ENCODE measurements around the gene APOBEC3H. TPM values are rescaled to one million over a fixed set of nuclear protein-coding genes. Genes with fewer than 3 reads are reported as not detected.

Gene APOBEC3H
- polyA plus RNA-seq, 1 experiment = 0.11 TPM

GRCh38 chr22:39135092-39135896, 38.2 kb downstream of the APOBEC3H start:
- Histone ChIP-seq H3K27ac (ENCODE audit: low read depth, low read length) (no peak overlapping the region), H3K27me3 (ENCODE audit: control insufficient read depth, insufficient read depth, low read length) (no peaks in the 10 kb centered on the region), H3K9me3 (ENCODE audit: control insufficient read depth, insufficient read depth, low read length) (no peaks in the 10 kb centered on the region; the same call in 1 of the 2 replicates), H3K4me3 (ENCODE audit: low read depth, low read length) (no peak overlapping the region)
- CTCF ChIA-PET = interaction anchor here (0.6 to 1.6 kb wide), 6 partner anchors 8 to 379 kb away, joined by 3 to 7 read pairs (median 4); no protein-coding TSS in a partner anchor
- DNase-seq (ENCODE audit: low read depth, low spot score) = no peak
- peak; percentile 64 for TF ChIP-seq CTCF (IDR thresholded peaks at IDR 0.05; ENCODE audit: low read depth, low read length)
- POLR2A ChIA-PET = no interaction called here

- H3K4me3 ChIP-seq (ENCODE audit: low read depth, low read length) = no peak overlapping the region
- no peak for TF ChIP-seq CTCF (IDR thresholded peaks at IDR 0.05; ENCODE audit: low read depth, low read length)
- no peak overlapping the region for H3K27ac ChIP-seq (ENCODE audit: low read depth, low read length)
- no peak for DNase-seq (ENCODE audit: low read depth, low spot score)
- ChIA-PET POLR2A (no interaction called here), CTCF (interaction anchor here (0.6 to 1.6 kb wide), 5 partner anchors 115 to 888 kb away, joined by 3 to 6 read pairs (median 4); no protein-coding TSS in a partner anchor)
- H3K27me3 ChIP-seq (ENCODE audit: control insufficient read depth, insufficient read depth, low read length) = no peaks in the 10 kb centered on the region
- H3K9me3 ChIP-seq (ENCODE audit: control insufficient read depth, insufficient read depth, low read length) = no peaks in the 10 kb centered on the region; the same call in 1 of the 2 replicates
Measured at GRCh38 chr22:39136317-39136716, 39.3 kb downstream of the APOBEC3H start.

GRCh38 chr22:39138357-39138997, 41.4 kb downstream of the APOBEC3H start:
- Histone ChIP-seq H3K9me3 (ENCODE audit: control insufficient read depth, insufficient read depth, low read length) (no peaks in the 10 kb centered on the region), H3K4me3 (ENCODE audit: low read depth, low read length) (no peak overlapping the region), H3K27me3 (ENCODE audit: control insufficient read depth, insufficient read depth, low read length) (no peaks in the 10 kb centered on the region), H3K27ac (ENCODE audit: low read depth, low read length) (no peak overlapping the region)
- no peak for TF ChIP-seq CTCF (IDR thresholded peaks at IDR 0.05; ENCODE audit: low read depth, low read length)
- DNase-seq (ENCODE audit: low read depth, low spot score) = no peak
- POLR2A ChIA-PET = no interaction called here
- CTCF ChIA-PET = interaction anchor here (0.7 kb wide), 1 partner anchor 174 kb away, joined by 4 read pairs; no protein-coding TSS in a partner anchor

- H3K27ac ChIP-seq (ENCODE audit: low read depth, low read length) = no peak overlapping the region
- ChIA-PET CTCF (no interaction called here), POLR2A (no interaction called here)
- no peak overlapping the region for H3K4me3 ChIP-seq (ENCODE audit: low read depth, low read length)
- no peak for TF ChIP-seq CTCF (IDR thresholded peaks at IDR 0.05; ENCODE audit: low read depth, low read length)
- no peaks in the 10 kb centered on the region for H3K27me3 ChIP-seq (ENCODE audit: control insufficient read depth, insufficient read depth, low read length)
- H3K9me3 ChIP-seq (ENCODE audit: control insufficient read depth, insufficient read depth, low read length) = no peaks in the 10 kb centered on the region; the same call in 1 of the 2 replicates
- no peak for DNase-seq (ENCODE audit: low read depth, low spot score)
Measured at GRCh38 chr22:39139933-39140332, 42.9 kb downstream of the APOBEC3H start.

Measured in AG04450 (cell line).